Activated gamma-delta T cell treated with Interleukin-2 at 50 U/mL for 16 hours (primary cell): ENCODE measurements around the gene DYNC1LI2.
"Not testable (repeated sequence)": the region's sequence is repeated elsewhere in the genome, so short reads cannot be mapped to it uniquely, and the experiment has no call there.

Experiments
- DNase-seq: peaks from one replicate; pipeline ENCODE4 v3.0.0-alpha.2; 2020

Gene DYNC1LI2

GRCh38 chr16:66695935-66696668 is 55.3 kb downstream of the DYNC1LI2 start:
- DNase-seq, result no peak

- DNase-seq, result no peak
These were observed 55.9 kb downstream of the DYNC1LI2 start for GRCh38 chr16:66695471-66695934.

GRCh38 chr16:66693149-66693548 is 58.3 kb downstream of the DYNC1LI2 start:
- DNase-seq, result no peak

- no peak for DNase-seq
These were observed 59.1 kb downstream of the DYNC1LI2 start for GRCh38 chr16:66692341-66692740.

- no peak for DNase-seq
These were observed 60.2 kb downstream of the DYNC1LI2 start for GRCh38 chr16:66691234-66691633.

- DNase-seq, result no peak
These were observed 61.1 kb downstream of the DYNC1LI2 start for GRCh38 chr16:66690106-66690847.

GRCh38 chr16:66689282-66689681 is 62.1 kb downstream of the DYNC1LI2 start:
- no peak for DNase-seq

GRCh38 chr16:66687906-66688625 is 63.3 kb downstream of the DYNC1LI2 start:
- no peak for DNase-seq

- not testable (repeated sequence) for DNase-seq
These were observed 65.8 kb downstream of the DYNC1LI2 start for GRCh38 chr16:66685501-66686115.

GRCh38 chr16:66682271-66682670 is 69.1 kb downstream of the DYNC1LI2 start:
- DNase-seq, result no peak

GRCh38 chr16:66681676-66682075 is 69.7 kb downstream of the DYNC1LI2 start:
- DNase-seq, result no peak

- no peak for DNase-seq
These were observed 73.1 kb downstream of the DYNC1LI2 start for GRCh38 chr16:66678337-66678736.

- DNase-seq, result no peak
These were observed 73.6 kb downstream of the DYNC1LI2 start for GRCh38 chr16:66677836-66678235.

GRCh38 chr16:66677179-66677578 is 74.2 kb downstream of the DYNC1LI2 start:
- no peak for DNase-seq

GRCh38 chr16:66676599-66676998 is 74.8 kb downstream of the DYNC1LI2 start:
- DNase-seq, result no peak

- DNase-seq, result no peak
These were observed 77.7 kb downstream of the DYNC1LI2 start for GRCh38 chr16:66673691-66674090.
